ENCODE measurements around the gene TRIM63.

DNA sequence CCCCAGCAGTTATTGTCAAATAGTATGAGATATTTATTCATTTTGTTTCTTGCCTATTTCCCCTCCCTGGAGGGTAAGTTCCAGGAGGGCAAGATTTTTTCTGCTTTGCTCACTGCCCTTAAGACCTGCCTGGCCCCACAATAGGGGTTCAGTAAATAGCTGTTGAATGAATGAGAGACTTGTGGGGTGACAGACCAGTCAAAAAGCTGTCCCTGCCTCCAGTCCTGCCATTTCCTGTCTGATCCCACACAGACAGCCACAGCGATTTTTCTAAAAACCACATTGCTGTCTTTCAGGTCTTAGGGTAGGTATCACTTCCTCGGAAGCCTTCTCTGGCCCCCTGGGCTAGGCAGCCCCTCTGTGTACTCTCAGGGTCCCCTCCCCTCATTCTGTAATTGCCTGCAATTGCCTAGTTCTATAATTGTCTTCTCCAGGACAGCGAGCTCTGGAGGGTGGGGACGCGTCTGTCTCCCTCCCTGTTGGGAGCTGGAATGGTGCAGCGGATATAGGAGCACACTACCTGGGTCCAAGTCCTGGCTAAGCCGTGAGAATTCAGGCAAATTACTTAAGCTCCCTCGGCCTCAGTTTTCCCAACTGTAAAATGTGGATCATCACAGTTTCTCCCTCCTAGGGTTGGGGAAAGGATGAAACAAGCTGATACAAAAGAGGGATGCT, 47.7 kb downstream of the TRIM63 start:
- TF ChIP-seq POLR2A (IDR thresholded peaks at IDR 0.05) (no peak), POLR2AphosphoS5 (IDR thresholded peaks at IDR 0.05; ENCODE audit: insufficient read depth in 1 of 2, low read depth in 1 of 2) (no peak)
- TF ChIP-seq, protein P1, sequence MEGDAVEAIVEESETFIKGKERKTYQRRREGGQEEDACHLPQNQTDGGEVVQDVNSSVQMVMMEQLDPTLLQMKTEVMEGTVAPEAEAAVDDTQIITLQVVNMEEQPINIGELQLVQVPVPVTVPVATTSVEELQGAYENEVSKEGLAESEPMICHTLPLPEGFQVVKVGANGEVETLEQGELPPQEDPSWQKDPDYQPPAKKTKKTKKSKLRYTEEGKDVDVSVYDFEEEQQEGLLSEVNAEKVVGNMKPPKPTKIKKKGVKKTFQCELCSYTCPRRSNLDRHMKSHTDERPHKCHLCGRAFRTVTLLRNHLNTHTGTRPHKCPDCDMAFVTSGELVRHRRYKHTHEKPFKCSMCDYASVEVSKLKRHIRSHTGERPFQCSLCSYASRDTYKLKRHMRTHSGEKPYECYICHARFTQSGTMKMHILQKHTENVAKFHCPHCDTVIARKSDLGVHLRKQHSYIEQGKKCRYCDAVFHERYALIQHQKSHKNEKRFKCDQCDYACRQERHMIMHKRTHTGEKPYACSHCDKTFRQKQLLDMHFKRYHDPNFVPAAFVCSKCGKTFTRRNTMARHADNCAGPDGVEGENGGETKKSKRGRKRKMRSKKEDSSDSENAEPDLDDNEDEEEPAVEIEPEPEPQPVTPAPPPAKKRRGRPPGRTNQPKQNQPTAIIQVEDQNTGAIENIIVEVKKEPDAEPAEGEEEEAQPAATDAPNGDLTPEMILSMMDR (IDR thresholded peaks at IDR 0.05) = no peak
